Hepatocyte (in vitro differentiated cells): ENCODE measurements around the gene CUTA. TPM values are rescaled to one million over a fixed set of nuclear protein-coding genes. Genes with fewer than 3 reads are reported as not detected.

Source experiments
- DNase-seq: peaks from one replicate; pipeline ENCODE4 v3.0.0-alpha.2; 2016; ENCODE audit warnings: low spot score
- H2AFZ ChIP-seq: fragments of 200-600 bp; sonication (generic); 2 replicates; pipeline ENCODE4 v1.6.0; 2016; ENCODE audit warnings: antibody characterized with exemption, mild to moderate bottlenecking
- H3K27ac ChIP-seq: fragments of 200-600 bp; sonication (generic); 2 replicates; pipeline ENCODE4 v1.5.1; 2016; ENCODE audit warnings: mild to moderate bottlenecking
- H3K27me3 ChIP-seq: fragments of 200-600 bp; sonication (generic); 2 replicates; pipeline ENCODE4 v1.6.1; 2016
- H3K36me3 ChIP-seq: fragments of 200-600 bp; sonication (generic); replicated peaks from 2 replicates; pipeline ENCODE4 v1.5.1; 2016; ENCODE audit warnings: low read depth; ENCODE audit not compliant: insufficient read depth
- H3K4me1 ChIP-seq: fragments of 200-600 bp; sonication (generic); 2 replicates; pipeline ENCODE4 v1.5.1; 2016; ENCODE audit warnings: mild to moderate bottlenecking, moderate library complexity; ENCODE audit not compliant: insufficient read depth
- H3K4me2 ChIP-seq: fragments of 200-600 bp; sonication (generic); 2 replicates; pipeline ENCODE4 v1.6.0; 2016
- H3K4me3 ChIP-seq: fragments of 200-600 bp; sonication (generic); 2 replicates; pipeline ENCODE4 v1.5.1; 2016; ENCODE audit warnings: mild to moderate bottlenecking
- H3K79me2 ChIP-seq: fragments of 200-600 bp; sonication (generic); 2 replicates; pipeline ENCODE4 v1.6.0; 2017; ENCODE audit warnings: mild to moderate bottlenecking
- H3K9me2 ChIP-seq: fragments of 200-600 bp; sonication (generic); replicated peaks from 2 replicates; pipeline ENCODE4 v1.6.0; 2017; ENCODE audit warnings: mild to moderate bottlenecking; ENCODE audit not compliant: insufficient read depth
- H3K9me3 ChIP-seq: fragments of 200-600 bp; sonication (generic); 2 replicates; pipeline ENCODE4 v1.5.1; 2016; ENCODE audit warnings: low read depth, mild to moderate bottlenecking
- H4K20me1 ChIP-seq: fragments of 200-600 bp; sonication (generic); 2 replicates; pipeline ENCODE4 v1.6.0; 2016; ENCODE audit warnings: mild to moderate bottlenecking; ENCODE audit not compliant: insufficient read depth, poor library complexity, severe bottlenecking
- EZH2 ChIP-seq: fragments of 200-600 bp; sonication (generic); IDR thresholded peaks from 2 replicates; pipeline ENCODE4 v1.6.1; 2016; ENCODE audit warnings: antibody characterized with exemption, mild to moderate bottlenecking, borderline replicate concordance
- EZH2phosphoT487 ChIP-seq: fragments of 200-600 bp; sonication (generic); IDR thresholded peaks from one replicate; pipeline ENCODE4 v1.6.1; 2018; ENCODE audit warnings: antibody characterized with exemption, mild to moderate bottlenecking, low read depth, moderate library complexity; ENCODE audit not compliant: unreplicated experiment, severe bottlenecking
- WGBS: methylation state at CpG from one replicate; pipeline ENCODE4 v1.1.6; 2016; ENCODE audit warnings: low lambda C conversion rate; ENCODE audit errors: missing lambda C conversion rate; 5-methylcytosine and 5-hydroxymethylcytosine counted together
- polyA plus RNA-seq: library from polyadenylated mRNA; unstranded; fragments of >200 nt; fragmentation: Nextera tagmentation; extraction: Ambion mirVana; gene quantifications from 2 replicates; pipeline ENCODE4 v1.2.1, GENCODE V29; 2016
- total RNA-seq: library from RNA; depleted of rRNA; stranded (reverse); fragments of >200 nt; gene quantifications from 2 replicates; pipeline ENCODE4 v1.2.3, GENCODE V29; 2014
- TF ChIP-seq, protein P1 (sequence below): fragments of 200-600 bp; sonication (generic); IDR thresholded peaks from 2 replicates; pipeline ENCODE4 v1.5.1; 2016; ENCODE audit warnings: antibody characterized with exemption, mild to moderate bottlenecking; ENCODE audit not compliant: poor library complexity

The CUTA gene, protein sequence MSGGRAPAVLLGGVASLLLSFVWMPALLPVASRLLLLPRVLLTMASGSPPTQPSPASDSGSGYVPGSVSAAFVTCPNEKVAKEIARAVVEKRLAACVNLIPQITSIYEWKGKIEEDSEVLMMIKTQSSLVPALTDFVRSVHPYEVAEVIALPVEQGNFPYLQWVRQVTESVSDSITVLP
- total RNA-seq (121 and 150 TPM in 2 replicates), polyA plus RNA-seq (349 and 357 TPM in 2 replicates)

DNA sequence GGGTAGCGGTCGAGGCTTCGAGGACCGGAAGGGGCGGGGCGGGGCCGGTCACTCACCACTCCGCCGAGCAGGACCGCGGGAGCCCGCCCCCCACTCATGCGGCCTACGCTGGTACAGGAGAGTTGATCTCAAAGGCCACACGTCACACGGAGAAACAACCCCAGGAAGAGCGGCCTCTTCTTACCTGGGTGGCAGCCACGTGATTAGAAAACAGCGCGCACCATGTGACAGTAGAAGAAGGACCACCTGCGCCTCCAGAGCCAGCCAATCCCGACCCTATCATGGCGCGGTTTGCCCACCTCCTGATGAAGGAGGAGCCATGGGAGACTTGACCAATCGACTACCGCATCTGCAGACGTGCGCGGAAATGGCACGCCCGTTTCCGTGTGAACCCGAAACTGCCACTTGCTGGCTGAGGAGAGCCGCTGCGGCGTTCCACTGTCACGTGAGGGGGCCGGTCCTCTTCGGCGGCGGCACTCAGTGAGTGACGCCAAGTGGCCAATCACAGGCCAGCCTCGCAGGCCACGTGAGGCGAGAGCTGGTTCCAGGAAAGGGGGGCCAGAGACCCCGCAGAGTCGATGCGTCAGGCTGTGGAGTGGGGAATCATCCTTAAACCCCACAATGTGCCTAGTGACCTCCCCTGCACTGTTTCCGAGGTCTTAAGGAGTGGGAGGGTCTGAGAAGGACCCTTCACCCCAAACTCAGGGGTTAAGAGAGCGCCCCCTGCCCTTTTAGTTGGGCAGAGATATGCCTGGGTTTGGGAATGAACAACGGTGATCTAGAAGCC, at the start of gene CUTA:
Gene CUTA, minus strand, starts transcription at position 205 of the 787 bp plus-strand sequence. Its CDS starts 107 bp downstream, at position 98.
- WGBS, result under 1% methylated on average over 47 of the region's 51 CpGs
- Histone ChIP-seq H3K9me3 (no peaks in the 10 kb centered on the region), H3K4me1 (peaks cover 25% of the 10 kb centered on the region), H3K36me3 (no peaks in the 10 kb centered on the region), H3K79me2 (peaks cover 42% of the 10 kb centered on the region), H3K27me3 (no peaks in the 10 kb centered on the region), H2AFZ (peak within 1 kb of the TSS; percentile 16), H4K20me1 (peaks cover 3% of the 10 kb centered on the region), H3K4me3 (peak within 1 kb of the TSS; percentile 92), H3K4me2 (peak within 1 kb of the TSS; percentile 82), H3K27ac (peak within 1 kb of the TSS; percentile 96), H3K9me2 (no peaks in the 10 kb centered on the region)
- peak; percentile 100 for DNase-seq
- TF ChIP-seq, protein P1, sequence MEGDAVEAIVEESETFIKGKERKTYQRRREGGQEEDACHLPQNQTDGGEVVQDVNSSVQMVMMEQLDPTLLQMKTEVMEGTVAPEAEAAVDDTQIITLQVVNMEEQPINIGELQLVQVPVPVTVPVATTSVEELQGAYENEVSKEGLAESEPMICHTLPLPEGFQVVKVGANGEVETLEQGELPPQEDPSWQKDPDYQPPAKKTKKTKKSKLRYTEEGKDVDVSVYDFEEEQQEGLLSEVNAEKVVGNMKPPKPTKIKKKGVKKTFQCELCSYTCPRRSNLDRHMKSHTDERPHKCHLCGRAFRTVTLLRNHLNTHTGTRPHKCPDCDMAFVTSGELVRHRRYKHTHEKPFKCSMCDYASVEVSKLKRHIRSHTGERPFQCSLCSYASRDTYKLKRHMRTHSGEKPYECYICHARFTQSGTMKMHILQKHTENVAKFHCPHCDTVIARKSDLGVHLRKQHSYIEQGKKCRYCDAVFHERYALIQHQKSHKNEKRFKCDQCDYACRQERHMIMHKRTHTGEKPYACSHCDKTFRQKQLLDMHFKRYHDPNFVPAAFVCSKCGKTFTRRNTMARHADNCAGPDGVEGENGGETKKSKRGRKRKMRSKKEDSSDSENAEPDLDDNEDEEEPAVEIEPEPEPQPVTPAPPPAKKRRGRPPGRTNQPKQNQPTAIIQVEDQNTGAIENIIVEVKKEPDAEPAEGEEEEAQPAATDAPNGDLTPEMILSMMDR, result peak; percentile 46
- no peak for TF ChIP-seq EZH2

DNA sequence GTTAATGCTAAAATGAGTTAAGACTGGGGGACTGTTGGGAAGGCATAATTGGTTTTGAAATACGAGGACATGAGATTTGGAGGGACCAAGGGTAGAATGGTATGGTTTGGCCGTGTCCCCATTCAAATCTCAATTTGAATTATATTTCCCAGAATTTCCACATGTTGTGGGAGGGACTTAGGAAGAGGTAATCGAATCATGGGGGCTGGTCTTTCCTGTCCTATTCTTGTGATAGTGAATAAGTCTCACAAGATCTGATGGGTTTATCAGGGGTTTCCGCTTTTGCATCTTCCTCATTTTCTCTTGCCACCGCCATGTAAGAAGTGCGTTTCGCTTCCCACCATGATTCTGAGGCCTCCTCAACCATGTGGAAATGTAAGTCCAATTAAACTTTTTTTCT, 49.2 kb upstream of the CUTA start:
- Histone ChIP-seq H3K4me2 (no peak overlapping the region), H3K4me1 (no peaks in the 10 kb centered on the region), H3K27ac (no peak overlapping the region), H3K9me2 (no peaks in the 10 kb centered on the region), H3K79me2 (no peaks in the 10 kb centered on the region), H4K20me1 (no peaks in the 10 kb centered on the region), H3K36me3 (no peaks in the 10 kb centered on the region), H3K4me3 (no peak overlapping the region), H2AFZ (no peak overlapping the region), H3K27me3 (peaks cover 9% of the 10 kb centered on the region), H3K9me3 (no peaks in the 10 kb centered on the region)
- no peak for DNase-seq
- 76% methylated on average over 7 of the region's 7 CpGs for WGBS
- TF ChIP-seq EZH2phosphoT487, result no peak
- TF ChIP-seq, protein P1, result no peak
- no peak for TF ChIP-seq EZH2

DNA sequence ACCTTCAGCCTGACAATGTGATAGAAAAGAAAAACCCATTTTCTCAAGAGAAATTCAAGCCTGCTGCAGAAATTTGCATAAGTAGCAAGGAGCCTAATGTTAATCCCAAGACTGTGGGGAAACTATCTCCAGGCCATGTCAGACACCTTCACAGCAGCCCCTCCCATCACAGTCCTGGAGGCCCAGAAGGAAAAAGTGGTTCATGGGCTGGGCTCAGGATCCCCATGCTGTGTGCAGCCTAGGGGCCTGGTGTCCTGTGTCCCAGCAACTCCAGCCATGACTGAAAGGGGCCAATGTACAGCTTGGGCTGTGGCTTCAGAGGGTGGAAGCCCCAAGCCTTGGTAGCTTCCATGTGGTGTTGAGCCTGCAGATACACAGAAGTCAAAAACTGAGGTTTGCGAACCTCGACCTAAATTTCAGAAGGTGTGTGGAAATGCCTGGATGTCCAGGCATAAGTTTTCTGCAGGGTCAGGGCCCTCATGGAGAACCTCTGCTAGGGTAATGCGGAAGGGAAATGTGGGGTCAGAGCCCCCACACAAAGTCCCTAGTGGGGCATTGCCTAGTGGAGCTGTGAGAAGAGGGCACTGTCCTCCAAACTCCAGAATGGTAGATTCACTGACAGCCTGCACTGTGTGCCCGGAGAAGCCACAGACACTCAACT, 48.3 kb upstream of the CUTA start:
- Histone ChIP-seq H2AFZ (no peak overlapping the region), H4K20me1 (no peaks in the 10 kb centered on the region), H3K4me1 (no peaks in the 10 kb centered on the region), H3K79me2 (no peaks in the 10 kb centered on the region), H3K27me3 (peaks cover 9% of the 10 kb centered on the region), H3K4me3 (no peak overlapping the region), H3K36me3 (no peaks in the 10 kb centered on the region), H3K4me2 (no peak overlapping the region), H3K27ac (no peak overlapping the region), H3K9me2 (no peaks in the 10 kb centered on the region), H3K9me3 (no peaks in the 10 kb centered on the region)
- no peak for DNase-seq
- TF ChIP-seq EZH2 (no peak), EZH2phosphoT487 (no peak)
- TF ChIP-seq, protein P1, result no peak
- 90% methylated on average over 4 of the region's 4 CpGs for WGBS
